HG03378 (cell line): Measurements from ENCODE around the gene NSMF.
"Not testable (repeated sequence)": the region's sequence is repeated elsewhere in the genome, so short reads cannot be mapped to it uniquely, and the experiment has no call there.

ENCODE experiments used
- ATAC-seq: cut with Tn5 transposase; IDR thresholded peaks from one replicate; pipeline ENCODE4 v1.9.1; 2021; ENCODE audit warnings: mild to moderate bottlenecking, moderate library complexity; ENCODE audit not compliant: unreplicated experiment

Gene NSMF

DNA sequence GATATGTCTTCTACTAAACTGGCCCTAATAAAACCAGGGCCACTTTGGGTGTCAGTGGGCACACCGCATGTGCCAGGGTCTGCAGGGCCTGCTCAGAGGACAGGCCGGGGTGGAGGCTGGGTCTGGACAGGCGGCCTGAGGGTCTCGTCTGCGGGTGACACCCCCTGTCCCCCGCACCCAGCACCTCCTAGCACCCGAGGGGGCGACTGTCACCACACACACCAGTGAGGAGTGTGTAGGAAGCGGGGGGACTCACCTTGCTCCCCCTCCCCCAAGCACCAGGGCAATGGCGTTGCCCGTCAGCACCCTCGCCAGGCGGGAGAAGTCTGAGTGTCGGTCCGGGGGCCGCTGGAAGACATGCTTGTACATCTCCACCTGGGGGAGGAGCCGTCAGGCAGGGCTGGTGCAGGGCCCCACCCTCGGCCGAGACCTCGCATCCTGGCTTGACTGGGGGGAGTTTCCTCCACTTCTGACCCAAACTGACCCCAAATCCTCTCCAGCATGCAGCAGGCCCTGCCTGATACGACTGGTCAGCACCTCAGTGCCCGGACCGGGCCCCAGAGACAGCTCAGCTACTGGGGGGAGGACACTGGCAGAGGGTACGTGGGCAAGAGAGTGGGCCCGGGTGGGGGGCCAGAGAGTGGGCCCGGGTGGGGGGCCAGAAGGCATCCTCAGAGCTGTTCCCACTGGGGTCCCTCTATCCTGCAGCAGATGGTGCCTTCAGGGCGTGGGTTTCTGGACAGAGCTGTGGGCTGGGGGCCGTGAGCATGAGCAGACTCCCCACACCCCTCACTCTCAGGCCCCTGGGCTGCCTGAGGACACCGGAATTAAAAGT is 18.9 kb upstream of the NSMF start:
- ATAC-seq, result no peak

DNA sequence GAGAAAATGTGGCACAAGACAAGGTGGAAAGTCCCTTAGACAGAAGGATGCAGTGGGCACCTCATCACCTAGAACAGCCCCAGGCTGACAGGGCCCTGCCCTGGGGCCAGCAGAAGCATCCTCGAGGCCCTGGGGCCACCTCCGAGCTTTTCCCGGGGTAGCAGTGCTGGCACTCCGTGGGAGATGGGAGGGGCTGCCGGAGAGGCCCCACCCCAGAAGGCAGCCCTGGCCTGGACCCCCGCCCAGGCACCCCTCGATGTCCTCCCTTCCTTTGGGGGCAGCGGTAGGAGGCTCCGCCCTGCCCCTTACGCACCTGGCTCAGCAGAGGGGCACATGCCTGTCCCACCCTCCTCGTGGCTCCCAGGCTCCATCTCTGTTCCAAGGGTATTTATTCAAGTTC is 17.7 kb upstream of the NSMF start:
- ATAC-seq, result no peak

DNA sequence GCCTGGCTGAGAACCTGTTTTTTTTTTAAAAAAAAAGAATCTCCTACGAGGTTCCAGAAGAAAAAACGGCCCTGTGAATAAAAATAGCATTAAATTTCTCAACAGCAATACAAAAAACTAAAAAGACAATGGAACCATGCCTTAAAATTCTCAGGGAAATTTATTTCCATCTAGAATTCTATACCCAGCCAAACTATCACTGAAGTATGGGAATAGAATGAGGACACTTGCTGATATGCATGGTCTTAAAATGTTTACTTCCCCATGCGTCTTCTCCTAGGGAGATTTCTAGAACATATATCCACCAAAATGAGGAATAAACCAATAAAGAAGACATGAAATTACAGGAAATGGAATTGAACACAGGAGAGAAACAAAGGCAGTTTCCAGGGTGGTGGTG is 16.5 kb upstream of the NSMF start:
- no peak for ATAC-seq

DNA sequence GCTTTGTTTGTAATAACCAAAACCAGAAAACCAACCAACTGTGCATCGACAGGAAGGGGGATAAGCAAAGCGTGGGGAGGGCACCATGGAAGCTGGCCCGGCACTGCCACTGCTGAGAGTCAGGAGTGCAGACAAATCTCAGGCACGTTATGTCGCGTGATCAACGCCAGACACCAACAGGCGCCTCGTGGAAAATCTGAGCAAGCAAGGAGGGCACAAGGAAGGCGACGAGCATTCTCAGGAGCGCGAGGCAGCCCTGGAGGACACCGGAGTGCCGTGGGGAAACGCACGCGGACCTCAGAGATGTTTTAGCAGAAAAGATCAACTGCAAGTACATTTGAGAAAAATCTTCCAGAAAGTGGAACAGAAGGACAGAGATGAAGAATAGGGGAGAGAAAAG is 15.1 kb upstream of the NSMF start:
- no peak for ATAC-seq

DNA sequence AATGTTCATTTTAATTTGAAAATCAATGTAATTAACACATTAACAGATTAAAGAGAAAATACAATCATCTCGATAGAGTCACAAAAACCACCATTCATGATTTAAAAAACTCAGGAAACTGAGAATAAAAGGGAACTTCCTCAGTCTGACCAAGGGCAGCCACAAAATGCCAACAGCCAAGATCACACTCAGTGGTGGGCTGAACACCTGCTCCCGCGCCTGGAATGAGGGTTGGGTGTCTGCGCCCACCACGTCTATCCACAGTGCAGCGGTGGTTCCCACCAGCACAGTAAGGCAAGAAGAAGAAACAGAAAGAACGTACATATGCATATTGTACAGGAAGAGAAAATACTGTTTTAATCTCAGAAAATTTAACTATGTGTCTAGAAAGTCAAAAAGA is 11.7 kb upstream of the NSMF start:
- no peak for ATAC-seq

DNA sequence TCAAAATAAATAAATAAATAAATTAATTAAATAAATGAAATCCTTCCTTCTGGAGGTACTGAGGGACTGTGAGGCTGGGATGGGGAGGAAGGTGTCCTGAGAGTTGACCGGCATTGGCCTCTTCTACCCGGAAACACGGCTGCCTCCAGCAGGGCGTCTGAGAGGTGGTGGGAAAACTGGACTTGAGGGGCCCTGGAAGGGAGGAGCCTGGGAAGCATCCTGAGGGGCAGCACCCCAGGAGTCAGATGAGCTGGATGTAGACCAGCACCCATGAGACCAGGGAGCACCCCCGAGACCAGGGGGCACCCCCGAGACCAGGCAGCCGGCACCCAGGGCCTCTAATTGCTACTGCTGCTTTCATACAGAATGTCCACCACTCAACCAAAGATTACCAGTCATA is 8.8 kb upstream of the NSMF start:
- ATAC-seq, result no peak

DNA sequence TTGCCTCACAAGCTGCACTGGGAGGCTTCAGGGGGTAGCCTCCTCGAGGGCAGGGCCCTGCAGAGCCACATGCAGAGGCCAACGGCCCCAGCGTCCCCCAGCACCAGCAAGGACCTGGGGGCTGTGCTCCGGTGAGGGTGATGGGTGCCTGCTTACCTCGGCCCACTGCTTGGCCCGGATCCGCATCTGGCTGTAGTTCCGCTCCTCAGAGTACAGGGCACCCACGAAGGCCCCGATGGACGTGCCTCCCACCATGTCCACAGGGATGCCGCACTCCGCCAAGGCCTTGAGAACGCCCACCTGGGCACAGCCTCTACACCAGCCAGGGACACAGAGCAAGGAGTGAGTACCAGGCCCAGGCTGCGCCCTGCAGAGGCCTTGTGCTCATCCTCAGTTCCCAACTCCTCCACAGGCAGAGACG is 8.0 kb upstream of the NSMF start:
- ATAC-seq, result no peak

DNA sequence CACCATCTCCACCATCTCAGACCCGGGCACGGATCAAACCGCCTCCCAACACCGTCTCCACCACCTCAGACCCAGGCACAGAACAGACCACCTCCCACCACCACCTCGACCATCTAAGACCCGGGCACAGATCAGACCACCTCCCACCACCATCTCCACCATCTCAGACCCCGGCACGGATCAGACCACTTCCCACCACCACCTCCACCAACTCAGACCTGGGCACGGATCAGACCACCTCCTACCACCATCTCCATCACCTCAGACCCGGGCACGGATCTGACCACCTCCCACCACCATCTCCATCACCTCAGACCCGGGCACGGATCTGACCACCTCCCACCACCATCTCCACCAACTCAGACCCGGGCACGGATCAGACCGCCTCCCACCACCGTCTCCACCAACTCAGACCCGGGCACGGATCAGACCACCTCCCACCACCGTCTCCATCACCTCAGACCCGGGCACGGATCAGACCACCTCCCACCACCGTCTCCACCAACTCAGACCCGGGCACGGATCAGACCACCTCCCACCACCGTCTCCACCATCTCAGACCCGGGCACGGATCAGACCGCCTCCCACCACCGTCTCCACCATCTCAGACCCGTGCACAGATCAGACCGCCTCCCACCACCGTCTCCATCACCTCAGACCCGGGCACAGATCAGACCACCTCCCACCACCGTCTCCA is 7.4 kb upstream of the NSMF start:
- ATAC-seq, result not testable (repeated sequence)

DNA sequence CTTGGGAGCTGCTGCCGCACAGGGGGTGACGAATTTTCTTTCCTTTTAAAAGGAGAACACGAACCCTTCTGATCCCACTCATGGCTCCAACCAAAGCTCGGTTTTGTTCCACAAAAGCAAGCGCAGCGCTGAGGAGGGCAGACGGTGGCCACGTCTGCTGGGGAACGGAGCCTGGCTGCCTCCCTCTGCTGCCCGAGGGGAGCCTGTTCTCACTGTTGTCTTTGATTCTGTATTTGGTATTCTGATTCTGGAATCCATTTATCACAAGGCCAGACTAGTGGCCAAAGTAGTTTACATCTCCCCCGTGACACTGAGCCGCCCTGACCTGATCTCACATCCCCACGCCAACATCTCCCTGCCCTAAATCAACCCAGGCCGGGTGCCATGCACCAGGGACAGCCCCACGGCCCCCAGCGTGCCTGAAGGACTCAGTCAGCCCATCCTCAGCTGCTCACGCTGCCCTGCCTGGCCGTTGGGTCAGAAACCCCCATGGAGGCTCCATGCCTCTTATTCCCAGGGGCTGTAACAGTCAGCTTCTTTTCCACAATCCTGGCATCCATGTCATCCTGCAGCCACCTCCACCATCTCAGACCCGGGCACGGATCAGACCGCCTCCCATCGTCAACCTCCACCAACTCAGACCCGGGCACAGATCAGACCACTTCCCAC is 6.7 kb upstream of the NSMF start:
- no peak for ATAC-seq

DNA sequence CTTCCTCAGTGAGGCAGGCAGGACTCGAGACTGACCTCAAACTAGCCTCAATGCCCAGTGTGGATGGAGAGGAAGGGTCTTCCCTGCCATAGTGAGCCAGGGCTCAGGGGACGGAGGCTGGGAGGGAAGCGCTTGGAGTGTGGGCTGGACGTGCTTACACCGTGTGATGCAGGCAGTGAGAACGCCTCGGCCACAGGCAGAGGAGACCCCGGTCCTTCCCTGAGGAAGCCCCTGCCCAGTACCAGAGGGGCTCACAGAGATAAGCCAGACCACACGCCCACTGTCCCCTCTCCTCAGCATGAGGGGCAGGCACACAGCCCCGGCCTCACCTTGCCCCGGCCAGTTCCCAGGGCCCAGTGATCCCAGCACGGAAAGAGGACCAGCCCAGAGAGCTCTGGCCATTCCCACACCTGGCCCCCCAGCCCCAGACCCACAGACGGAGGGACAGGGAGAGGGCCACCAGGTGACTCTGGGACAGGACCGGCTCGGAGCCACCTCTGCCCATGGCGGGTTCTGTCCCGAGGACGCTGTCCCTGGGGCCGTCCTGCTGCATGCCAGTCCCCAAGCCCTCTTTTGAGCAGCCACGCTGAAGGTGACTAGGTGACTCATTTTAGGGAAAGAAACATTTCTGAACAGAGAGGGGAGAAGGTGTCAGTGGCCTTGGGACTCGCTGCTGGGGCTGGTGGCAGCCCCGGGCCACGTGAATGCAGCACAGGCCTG is 6.0 kb upstream of the NSMF start:
- ATAC-seq, result no peak

DNA sequence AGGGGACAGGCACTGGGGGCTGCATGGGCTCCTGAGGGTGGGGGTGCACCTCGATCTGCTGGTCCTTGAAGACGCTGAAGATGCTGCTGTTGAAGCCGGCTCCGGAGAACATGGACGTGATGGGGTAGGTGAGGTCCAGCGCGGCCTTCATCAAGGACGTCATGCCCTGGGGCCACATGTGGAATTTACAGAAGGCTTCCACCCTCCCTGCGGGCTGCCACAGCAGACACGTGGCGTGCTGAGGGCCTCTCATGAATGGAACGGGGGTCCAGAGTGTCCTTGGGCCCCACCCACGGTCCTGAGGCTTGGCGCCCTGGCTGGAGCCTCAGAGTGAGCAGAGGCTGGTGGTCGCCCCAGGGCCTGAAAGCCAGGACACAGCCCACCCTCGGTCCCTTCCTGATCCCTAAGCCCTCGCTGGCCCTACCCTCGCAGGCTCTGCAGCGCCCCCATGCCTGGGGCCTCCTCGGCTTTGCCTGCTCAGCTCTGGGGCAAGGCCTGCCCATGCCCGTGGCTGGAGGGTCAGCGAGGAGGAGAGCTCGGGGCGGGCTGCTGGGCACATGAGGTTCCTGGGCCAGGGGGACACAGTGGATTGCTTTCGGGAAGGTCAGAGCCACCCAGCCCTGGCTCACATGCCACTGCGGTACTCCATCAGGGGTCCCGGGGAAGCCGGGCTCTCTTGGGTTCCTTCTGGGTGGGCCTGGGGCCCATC is 5.3 kb upstream of the NSMF start:
- no peak for ATAC-seq

DNA sequence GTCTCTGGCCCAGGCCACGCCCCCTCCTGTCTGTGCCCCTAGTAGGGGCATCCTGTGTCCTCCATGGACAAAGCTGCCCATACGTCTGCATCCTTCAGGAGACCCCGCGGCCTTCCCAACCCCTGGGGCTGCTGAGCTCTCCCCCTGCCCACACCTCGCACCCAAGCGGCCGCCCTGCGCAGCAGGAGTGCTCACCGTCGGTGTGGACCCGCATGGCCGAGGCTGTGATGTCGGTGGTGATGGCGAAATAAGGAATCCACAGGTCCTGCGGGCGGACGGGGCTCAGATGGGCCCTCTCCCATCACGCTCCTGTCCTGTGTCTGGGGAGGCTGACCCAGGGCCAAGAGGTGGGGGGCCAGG is 4.8 kb upstream of the NSMF start:
- no peak for ATAC-seq

DNA sequence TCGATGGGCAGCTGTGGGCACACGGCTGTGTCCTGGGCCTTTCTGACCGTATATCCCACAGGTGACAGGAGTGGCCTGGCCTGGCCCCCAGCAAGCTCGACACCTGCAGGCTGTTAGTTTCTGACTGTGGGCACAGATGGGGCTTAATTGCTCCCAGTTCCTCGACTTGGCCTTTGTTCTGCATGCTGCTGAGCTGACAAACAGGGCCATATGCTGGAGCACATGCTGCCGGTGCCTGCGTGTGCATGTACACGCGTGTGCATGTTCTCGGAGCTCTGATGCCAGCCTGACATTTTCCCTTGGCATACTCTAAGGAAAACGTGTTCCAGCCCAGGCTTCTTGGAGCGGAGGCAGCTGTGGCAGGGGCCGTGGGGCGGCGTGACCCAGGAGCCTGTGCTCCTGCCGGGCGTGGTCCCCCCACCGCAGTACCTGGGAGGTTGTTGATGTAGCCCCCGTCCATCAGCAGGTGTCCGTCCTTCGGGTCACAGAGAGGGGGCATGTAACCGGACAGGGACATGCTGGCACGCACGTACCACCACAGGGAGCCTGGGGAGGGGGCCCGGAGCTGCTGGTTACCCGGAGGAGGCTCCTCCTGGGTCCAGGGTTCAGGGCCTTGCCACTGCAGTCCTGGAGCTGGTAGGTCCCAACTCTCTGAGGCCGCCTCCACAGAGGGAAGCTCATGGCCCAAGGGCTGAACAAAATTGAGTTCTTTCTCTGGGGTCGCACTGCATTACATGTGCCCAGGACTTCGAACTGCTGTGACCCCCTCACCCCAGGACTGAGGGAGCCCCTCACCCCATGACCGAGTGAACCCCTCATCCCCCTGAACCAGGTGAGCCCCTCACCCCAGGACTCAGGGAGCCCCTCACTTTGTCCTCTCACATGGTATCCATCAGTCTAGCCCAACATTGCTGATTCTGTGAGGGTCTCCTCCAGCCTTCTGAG is 4.1 kb upstream of the NSMF start:
- no peak for ATAC-seq

DNA sequence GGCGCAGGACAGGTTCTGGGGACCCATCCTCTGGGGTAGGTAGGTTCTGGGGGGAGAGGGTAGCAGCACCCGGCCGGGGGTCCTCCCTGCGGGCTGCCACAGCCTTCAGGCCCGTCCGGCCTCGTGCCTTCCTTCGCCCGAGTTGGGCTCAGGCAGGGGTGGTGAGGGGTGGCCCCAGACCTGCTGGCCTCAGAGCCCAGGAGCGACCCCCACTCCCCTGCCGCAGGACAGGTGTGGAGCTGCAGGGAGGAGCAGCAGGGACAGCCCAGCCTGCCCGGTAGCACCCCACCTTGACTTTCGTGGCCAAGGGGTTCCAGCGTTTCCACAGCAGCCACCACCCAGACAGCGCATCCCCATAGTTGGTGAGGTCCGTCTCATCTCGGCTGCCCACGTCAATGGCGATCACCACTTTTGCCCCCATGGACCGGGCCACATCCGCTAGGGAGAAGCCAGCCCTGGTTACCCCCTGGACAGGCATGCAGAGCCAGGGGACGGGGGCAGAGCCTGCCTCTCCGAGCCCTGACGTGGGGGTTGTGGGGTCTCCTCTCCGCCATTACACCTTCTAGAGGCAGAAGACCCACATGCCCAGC is 3.4 kb upstream of the NSMF start:
- ATAC-seq, result no peak

DNA sequence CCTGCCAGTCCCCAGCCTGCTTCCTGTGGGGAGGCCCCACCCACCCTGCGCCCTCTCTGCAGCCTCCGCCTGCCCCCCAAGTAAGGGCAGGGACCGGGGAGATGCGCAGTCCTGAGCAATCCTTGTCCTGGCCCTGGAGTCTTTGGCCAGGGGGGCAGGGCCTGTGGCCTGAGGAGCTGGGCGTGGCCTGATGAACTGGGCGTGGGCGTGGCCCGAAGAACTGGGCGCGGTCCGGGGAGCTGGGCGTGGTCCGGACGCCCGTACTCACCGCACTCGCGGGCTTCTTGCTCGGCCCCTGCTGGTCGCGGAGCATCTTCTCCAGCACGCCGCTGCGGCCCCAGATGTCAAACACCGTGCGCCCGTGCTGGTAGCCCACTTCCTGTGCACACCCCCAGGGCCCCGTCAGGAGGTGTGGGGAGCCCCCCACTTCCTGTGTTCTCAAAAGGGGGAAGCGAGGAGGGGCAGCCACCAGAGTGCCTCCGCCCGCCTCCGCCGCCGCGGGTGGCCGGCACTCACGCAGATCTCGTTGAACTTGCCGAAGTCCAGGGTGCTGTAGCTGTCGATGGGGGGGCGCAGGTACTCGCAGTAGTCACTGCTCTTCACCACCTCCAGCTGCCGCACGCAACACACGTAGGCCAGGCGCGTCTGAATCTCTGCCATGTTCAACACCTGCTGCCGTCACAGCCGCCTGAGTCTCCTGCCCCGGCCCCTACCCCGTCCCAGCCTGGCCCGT is 2.7 kb upstream of the NSMF start:
- ATAC-seq, result peak; percentile 58

DNA sequence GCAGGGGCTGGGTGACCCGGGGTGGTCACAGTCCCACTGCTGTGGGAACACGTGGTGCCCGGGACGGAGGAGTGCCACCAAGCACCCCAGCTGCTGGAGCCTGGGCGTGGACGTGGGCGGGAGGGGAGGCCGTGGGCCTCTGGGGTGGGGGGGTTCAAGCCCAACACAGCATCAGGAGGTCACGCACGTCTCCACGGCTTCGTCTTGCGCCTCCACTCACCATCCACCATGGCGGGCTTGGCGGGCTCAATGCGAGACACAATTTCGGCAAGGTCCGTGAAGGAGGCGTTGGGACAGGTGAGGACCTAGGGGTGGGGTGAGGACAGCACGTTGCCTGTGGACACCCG is 2.2 kb upstream of the NSMF start:
- ATAC-seq, result no peak

DNA sequence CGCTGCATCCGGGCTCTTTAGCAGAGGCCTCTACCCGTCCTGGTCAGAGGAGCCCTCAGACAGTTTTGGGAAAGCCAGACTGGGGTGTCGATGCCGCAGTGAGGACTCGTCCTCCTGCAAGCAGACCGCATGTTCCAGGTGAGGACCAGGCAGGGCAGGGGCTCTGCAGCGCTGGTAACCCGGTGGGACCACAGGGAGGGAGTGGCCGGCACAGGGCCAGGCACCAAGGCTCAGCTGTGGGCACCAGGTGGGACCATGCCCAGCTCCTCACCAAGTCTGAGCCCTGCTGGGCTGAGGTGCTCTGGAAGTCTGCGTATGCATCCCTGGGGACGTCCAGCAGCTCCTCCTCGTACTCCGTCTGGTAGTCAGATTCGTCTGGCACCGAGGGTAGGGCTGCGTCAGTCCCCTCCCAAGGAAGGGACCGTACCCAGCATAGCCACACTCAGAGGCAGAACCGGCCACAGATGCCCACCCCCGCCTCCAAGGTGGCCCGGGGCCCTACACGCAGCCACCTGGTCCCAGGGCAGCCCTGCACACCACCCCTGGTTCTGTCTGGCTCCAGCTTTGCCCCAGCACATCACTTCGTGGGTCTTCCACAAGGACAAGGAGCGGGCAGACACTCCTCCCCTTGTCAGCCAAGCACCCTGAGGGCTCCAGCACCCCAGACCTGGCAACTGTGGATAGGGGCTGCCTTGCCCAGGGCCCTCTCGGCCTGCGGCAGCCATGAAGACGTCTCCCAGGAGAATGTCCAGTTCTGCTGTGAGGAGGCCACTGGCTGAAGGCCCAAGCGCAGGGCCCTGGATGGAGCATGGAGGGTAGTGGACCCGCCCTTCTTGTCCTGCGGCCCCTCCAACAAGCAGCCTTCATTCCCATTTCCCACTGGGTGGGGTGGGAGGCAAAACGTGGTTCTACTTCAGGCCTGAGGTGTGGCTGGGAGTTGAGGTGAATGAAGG is 1.5 kb upstream of the NSMF start:
- no peak for ATAC-seq
